Natural killer cell (primary cell): ENCODE data around the gene GNL3. TPM values are rescaled to one million over a fixed set of nuclear protein-coding genes. Genes with fewer than 3 reads are reported as not detected.

Source experiments
- ATAC-seq, 3 donors: fragments of 150-1000 bp in 2 of 3; fragments of 200-7000 bp in 1 of 3; cut with Tn5 transposase; 1 replicate in 1 of 3; 2 replicates in 2 of 3; pipeline ENCODE4 v1.10.0; 2021; ENCODE audit warnings: mild to moderate bottlenecking in 2 of 3, moderate library complexity in 2 of 3
- DNase-seq, 2 donors: peaks; one replicate each; pipeline versions ENCODE4 v3.0.0 to v3.0.0-alpha.2; 2013 to 2021; ENCODE audit warnings: mixed read lengths in 1 of 2
- H3K27ac ChIP-seq: one replicate; pipeline ENCODE4 v1.5.1; 2013; ENCODE audit warnings: mild to moderate bottlenecking, low read length
- H3K27me3 ChIP-seq: one replicate; pipeline ENCODE4 v1.6.1; 2013; ENCODE audit warnings: low read length; ENCODE audit not compliant: control insufficient read depth, insufficient read depth
- H3K36me3 ChIP-seq: one replicate; pipeline ENCODE4 v1.6.1; 2013; ENCODE audit warnings: low read length; ENCODE audit not compliant: control insufficient read depth, insufficient read depth
- H3K4me1 ChIP-seq: one replicate; pipeline ENCODE4 v1.6.1; 2013; ENCODE audit warnings: low read length; ENCODE audit not compliant: control insufficient read depth, insufficient read depth
- H3K4me3 ChIP-seq: one replicate; pipeline ENCODE4 v1.5.1; 2013; ENCODE audit warnings: low read length
- H3K9me3 ChIP-seq: one replicate; pipeline ENCODE4 v1.6.1; 2013; ENCODE audit warnings: low read length; ENCODE audit not compliant: control insufficient read depth, insufficient read depth
- H3K27ac Mint-ChIP-seq, 2 donors: one replicate each; pipeline ENCODE4 v1.8.0; 2022; ENCODE audit warnings: mild to moderate bottlenecking in 2 of 2, mixed read lengths in 2 of 2, moderate library complexity in 1 of 2
- H3K27me3 Mint-ChIP-seq, 2 donors: one replicate each; pipeline ENCODE4 v1.8.0; 2022; ENCODE audit warnings: low read depth in 2 of 2, mixed read lengths in 2 of 2
- H3K36me3 Mint-ChIP-seq: one replicate; pipeline ENCODE4 v1.8.0; 2022; ENCODE audit warnings: mixed read lengths
- H3K4me1 Mint-ChIP-seq, 2 donors: one replicate each; pipeline ENCODE4 v1.8.0; 2022; ENCODE audit warnings: mixed read lengths in 2 of 2
- H3K4me3 Mint-ChIP-seq: one replicate; pipeline ENCODE4 v1.8.0; 2022; ENCODE audit warnings: mild to moderate bottlenecking, moderate library complexity, mixed read lengths
- H3K9me3 Mint-ChIP-seq, 2 donors: one replicate each; pipeline ENCODE4 v1.8.0; 2022; ENCODE audit warnings: mixed read lengths in 2 of 2
- CTCF ChIP-seq: fragments of 200-600 bp; IDR thresholded peaks from one replicate; pipeline ENCODE4 v1.8.0; 2022; ENCODE audit warnings: antibody characterized with exemption
- WGBS: methylation state at CpG from one replicate; pipeline ENCODE4 v1.1.7; 2013; ENCODE audit warnings: missing lambda C conversion rate; ENCODE audit not compliant: insufficient coverage; 5-methylcytosine and 5-hydroxymethylcytosine counted together
- intact Hi-C: fragments of 100-400 bp; cut with micrococcal nuclease; formaldehyde crosslinking; loops from one replicate; pipeline ENCODE4 v1.14.2; 2022
- total RNA-seq, 4 donors: library from RNA; stranded (reverse); fragments of 120-200 nt in 1 of 4; gene quantifications; one replicate each; pipeline versions ENCODE4 v1.2.3 to v1.2.4, GENCODE V29; 2013 to 2022

GNL3 gene
- total RNA-seq, 3 donors from 2014 or later (not counting 1 experiment from before 2014, with no cell fraction given), result 70.7 to 81.1 (median 70.9) TPM

- TF ChIP-seq CTCF, result no peak
- no peak overlapping the region for H3K4me3 ChIP-seq
- peak overlapping the region in 1 of 2 donors; percentile 72 for H3K27ac Mint-ChIP-seq
- peaks cover 0 to 3% of the 10 kb centered on the region in 2 donors for H3K9me3 Mint-ChIP-seq
- H3K27ac ChIP-seq, result no peak overlapping the region
- intact Hi-C loops, result no loop called here
- H3K4me1 ChIP-seq, result peaks cover 8% of the 10 kb centered on the region
- ATAC-seq (no peak), DNase-seq (no peak)
- H3K9me3 ChIP-seq, result peaks cover 10% of the 10 kb centered on the region
- H3K36me3 Mint-ChIP-seq, result no peaks in the 10 kb centered on the region
- H3K4me1 Mint-ChIP-seq, result peaks cover 15 to 17% of the 10 kb centered on the region in 2 donors
- H3K4me3 Mint-ChIP-seq, result no peak overlapping the region
- no peaks in the 10 kb centered on the region for H3K27me3 Mint-ChIP-seq
- H3K27me3 ChIP-seq, result no peaks in the 10 kb centered on the region
- peaks cover 3% of the 10 kb centered on the region for H3K36me3 ChIP-seq
These were observed 33.8 kb downstream of the GNL3 start for GRCh38 chr3:52719618-52720017.

- Mint-ChIP-seq H3K4me3 (peak overlapping the region; percentile 4), H3K9me3 (peaks cover 0 to 3% of the 10 kb centered on the region in 2 donors), H3K27ac (peak overlapping the region; percentile 50 to 72), H3K4me1 (peaks cover 15 to 17% of the 10 kb centered on the region in 2 donors), H3K27me3 (no peaks in the 10 kb centered on the region), H3K36me3 (no peaks in the 10 kb centered on the region)
- WGBS, result 64% methylated on average over 6 of the region's 6 CpGs
- TF ChIP-seq CTCF, result no peak
- peak in 2 of 3 donors; percentile 55 to 70 for ATAC-seq
- Histone ChIP-seq H3K27me3 (no peaks in the 10 kb centered on the region), H3K36me3 (peaks cover 3% of the 10 kb centered on the region), H3K27ac (no peak overlapping the region), H3K9me3 (peaks cover 10% of the 10 kb centered on the region), H3K4me3 (no peak overlapping the region), H3K4me1 (peaks cover 8% of the 10 kb centered on the region)
- peak in 1 of 2 donors; percentile 55 for DNase-seq
- intact Hi-C loops, result no loop called here
These were observed 35.3 kb downstream of the GNL3 start for GRCh38 chr3:52721002-52721729.

GRCh38 chr3:52721730-52722008 is 35.8 kb downstream of the GNL3 start:
- Mint-ChIP-seq H3K4me3 (no peak overlapping the region), H3K9me3 (peaks cover 0 to 3% of the 10 kb centered on the region in 2 donors), H3K36me3 (no peaks in the 10 kb centered on the region), H3K4me1 (peaks cover 10 to 17% of the 10 kb centered on the region in 2 donors), H3K27me3 (no peaks in the 10 kb centered on the region), H3K27ac (peak overlapping the region in 1 of 2 donors; percentile 72)
- no peaks in the 10 kb centered on the region for H3K27me3 ChIP-seq
- no peak for TF ChIP-seq CTCF
- H3K4me1 ChIP-seq, result peaks cover 8% of the 10 kb centered on the region
- H3K27ac ChIP-seq, result no peak overlapping the region
- peaks cover 10% of the 10 kb centered on the region for H3K9me3 ChIP-seq
- intact Hi-C loops, result no loop called here
- WGBS, result 100% methylated on average over 1 of the region's 1 CpG
- H3K36me3 ChIP-seq, result peaks cover 3% of the 10 kb centered on the region
- ATAC-seq (no peak), DNase-seq (no peak)
- H3K4me3 ChIP-seq, result no peak overlapping the region

GRCh38 chr3:52722491-52722890 is 36.7 kb downstream of the GNL3 start:
- DNase-seq (no peak), ATAC-seq (no peak)
- Mint-ChIP-seq H3K27me3 (no peaks in the 10 kb centered on the region), H3K9me3 (peaks cover 0 to 3% of the 10 kb centered on the region in 2 donors), H3K27ac (no peak overlapping the region), H3K36me3 (no peaks in the 10 kb centered on the region), H3K4me3 (no peak overlapping the region), H3K4me1 (peaks cover 10 to 17% of the 10 kb centered on the region in 2 donors)
- no peaks in the 10 kb centered on the region for H3K27me3 ChIP-seq
- peaks cover 10% of the 10 kb centered on the region for H3K9me3 ChIP-seq
- TF ChIP-seq CTCF, result no peak
- intact Hi-C loops, result no loop called here
- H3K4me1 ChIP-seq, result peaks cover 8% of the 10 kb centered on the region
- 99% methylated on average over 7 of the region's 7 CpGs for WGBS
- H3K4me3 ChIP-seq, result no peak overlapping the region
- no peak overlapping the region for H3K27ac ChIP-seq
- H3K36me3 ChIP-seq, result peaks cover 3% of the 10 kb centered on the region
